HG02642 (cell line): Measurements from ENCODE around the gene CTNNBIP1.

Source experiments
- ATAC-seq: cut with Tn5 transposase; IDR thresholded peaks from one replicate; pipeline ENCODE4 v1.9.1; 2021; ENCODE audit warnings: mild to moderate bottlenecking; ENCODE audit not compliant: unreplicated experiment, poor library complexity

The CTNNBIP1 gene

DNA sequence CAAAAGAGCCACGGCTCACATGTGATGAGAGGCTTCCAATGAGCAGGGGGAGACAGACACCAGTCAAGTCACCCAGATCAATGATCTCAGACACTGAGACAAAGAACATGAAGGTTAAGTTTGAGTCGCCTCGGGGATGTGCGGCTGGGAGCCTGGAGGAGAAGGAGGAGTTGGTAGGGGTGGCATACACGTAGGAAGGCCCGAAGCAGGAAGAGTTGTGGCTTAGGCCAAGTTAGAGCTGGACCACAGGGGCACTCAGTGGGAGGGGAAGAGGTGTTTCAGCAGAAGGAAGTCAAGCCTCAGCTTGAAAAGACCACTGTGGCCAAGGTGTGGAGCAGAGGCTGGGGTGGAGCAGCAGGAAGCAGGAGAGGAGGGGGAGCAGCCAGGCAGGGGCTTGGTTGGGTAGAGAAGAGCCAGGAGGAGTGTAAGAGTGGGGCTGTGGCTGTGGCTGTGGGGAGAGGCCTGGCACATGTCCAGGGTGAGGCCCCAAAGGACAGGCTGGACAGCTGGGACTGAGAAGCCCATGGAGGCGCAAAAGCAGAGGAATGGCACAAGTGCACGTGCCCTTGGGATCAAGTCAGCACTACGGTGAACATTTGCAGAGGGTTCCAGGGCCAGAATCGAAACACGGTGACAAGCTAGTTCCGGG, 27.6 kb downstream of the CTNNBIP1 start:
- ATAC-seq = no peak

DNA sequence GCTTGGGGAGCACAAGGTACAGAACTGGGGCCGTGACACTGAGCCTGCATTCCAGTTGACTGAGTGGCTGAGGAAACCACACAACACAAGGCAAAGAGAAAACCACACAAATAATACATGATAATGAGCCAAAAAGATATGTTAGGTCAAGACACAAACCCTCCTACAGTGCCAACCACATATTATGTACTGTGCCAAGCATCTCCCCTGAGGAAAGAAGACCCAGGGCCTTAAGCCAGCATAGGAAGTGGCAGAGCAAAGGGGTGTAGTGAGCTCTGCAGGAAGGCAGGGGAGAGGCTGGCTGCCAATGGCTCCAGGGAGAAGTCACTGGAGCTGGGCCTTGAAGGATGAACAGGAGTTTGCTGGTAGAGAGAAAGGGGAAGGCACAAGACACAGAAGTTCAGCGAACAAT, 28.2 kb downstream of the CTNNBIP1 start:
- ATAC-seq = no peak

DNA sequence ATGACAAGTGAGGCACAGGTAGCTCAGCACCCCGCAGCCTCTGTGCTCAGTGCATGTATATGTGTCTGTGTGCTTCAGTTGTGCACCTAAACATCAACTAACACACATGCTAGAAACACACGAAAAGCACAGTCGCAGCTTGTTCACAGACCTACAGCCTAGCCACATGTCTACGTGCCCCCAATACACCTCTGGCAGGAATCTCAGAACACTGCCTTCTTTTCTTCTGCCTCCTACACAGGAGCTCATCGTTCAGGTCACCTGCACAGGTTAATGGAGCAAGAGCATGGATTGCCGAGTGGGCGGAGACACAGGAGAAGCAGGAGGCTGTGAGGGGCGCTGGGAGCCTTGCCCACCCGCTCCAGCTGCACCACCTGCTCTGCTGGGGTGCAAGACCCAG, 31.7 kb downstream of the CTNNBIP1 start:
- ATAC-seq = no peak

DNA sequence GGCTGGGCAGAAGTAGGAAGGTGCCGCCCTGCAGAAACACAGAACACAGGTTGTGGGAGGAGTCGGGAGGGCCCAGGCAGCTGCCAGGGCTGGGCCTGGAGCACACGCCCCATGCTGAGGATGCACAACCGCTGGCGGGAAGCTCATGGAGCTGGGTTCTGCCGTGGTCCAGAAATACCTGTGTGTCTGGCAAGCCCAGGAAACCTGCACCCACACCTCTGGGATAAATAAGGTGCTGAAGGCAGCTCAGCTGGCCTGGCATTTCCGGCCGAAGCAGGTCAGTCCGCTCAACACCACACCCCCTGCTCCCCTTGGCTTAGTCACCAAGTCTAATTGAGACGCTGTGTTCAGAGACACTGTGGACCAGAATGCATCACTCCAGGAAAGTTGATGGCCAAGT, 32.1 kb downstream of the CTNNBIP1 start:
- ATAC-seq = no peak

DNA sequence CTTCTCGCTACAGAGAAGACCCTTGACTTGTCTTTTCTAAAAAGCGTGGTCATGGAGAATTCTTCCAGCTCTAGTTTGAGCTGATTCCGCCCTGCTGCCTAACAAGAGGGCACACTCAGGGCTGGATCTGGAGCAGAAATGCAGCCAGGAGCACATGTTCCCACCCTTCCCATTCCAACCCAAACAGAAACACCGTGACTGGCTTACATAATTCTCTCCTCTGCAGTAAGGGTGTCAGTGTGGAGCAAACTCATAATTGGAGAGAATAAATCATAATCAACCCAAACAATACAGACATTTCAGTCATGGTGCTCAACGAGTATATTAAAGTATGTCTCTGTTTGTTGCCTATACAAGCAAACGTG, 34.5 kb downstream of the CTNNBIP1 start:
- ATAC-seq = no peak

DNA sequence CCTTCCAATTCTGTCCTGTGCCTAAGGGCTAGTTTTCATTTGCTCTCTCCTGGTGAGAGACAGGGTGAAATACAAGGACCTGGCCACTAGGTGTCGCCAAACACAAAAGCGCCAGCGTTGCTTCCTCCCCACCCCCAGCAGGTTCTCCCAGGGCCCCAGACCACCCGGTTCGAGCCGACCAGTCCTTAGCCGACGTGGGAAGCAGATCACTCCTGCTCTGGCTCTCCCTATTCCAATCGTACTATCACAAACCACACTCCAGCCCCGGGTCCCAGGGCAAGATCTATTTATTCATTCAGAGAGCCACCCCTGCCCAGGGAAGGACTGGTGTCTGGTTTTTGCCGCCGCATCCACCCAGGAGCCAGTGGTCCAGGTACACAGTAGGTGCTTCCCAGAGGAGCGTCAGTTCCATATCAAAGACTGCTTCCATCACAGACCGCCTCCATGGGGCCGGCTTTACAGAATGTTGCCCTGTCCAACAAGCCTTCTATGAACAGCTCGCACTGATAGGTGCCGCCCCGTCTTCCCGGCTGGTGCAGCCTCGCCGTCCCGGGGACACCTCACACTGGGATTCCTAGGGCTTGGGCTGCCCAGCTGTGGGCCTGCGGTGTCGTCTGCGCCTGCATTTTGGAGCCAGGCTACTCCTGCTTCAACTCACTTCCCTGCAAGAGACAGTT, 35.0 kb downstream of the CTNNBIP1 start:
- peak; percentile 54 for ATAC-seq

DNA sequence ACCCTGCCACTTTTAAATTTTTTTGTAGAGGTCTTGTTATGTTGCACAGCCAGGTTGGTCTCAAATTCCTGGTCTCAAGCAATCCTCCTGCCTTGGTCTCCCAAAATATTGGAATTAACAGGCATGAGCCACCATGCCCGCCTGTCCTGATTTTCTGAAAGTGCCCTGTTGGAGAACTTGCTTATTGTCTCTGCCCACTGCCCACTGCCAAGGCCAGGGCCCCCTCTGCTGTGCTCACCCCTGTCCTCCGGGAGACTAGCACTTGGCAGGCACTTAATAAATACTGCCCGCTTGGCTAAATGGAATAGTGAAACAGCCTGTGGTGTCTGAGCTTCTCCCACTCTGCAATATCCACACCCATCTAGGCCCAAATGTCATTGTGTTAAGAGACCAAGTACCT, 35.7 kb downstream of the CTNNBIP1 start:
- no peak for ATAC-seq

DNA sequence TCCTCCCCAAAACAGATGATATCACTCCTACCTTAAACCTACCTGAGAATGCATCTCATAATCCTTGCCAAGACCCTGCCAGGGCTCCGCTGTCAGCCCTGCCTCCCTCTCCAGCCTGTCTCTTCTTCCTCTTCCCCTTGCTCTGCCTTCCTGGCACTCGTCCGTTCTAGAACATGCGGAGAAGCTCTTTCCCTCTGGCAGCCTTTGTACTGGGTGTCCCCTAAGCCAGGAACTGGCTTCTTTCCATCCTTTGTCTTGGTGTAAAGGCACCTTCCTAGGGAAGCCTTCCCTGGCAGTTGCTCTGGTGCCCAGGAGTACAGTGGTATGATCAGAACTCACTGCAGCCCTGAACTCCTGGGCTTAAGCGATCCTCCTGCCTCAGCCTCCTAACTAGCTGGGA, 36.1 kb downstream of the CTNNBIP1 start:
- no peak for ATAC-seq

DNA sequence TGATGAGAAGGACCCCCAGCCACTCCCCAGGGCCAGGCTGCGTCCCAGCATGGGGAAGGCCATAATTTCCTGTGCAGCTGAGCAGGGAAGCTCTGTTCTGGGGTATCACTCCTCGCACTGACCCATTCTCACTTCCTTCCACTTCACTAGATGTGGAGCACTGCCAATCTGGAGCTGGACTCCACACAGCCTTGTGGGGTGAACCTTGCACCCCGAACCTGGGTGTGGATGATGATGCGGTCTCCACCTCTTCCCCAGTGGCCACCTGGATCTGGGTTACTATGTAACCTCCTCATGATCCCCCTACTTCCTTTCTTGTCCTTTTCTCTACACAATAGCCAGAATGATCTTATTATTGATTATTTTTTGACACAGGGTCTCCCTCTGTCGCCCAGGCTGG, 36.7 kb downstream of the CTNNBIP1 start:
- no peak for ATAC-seq

DNA sequence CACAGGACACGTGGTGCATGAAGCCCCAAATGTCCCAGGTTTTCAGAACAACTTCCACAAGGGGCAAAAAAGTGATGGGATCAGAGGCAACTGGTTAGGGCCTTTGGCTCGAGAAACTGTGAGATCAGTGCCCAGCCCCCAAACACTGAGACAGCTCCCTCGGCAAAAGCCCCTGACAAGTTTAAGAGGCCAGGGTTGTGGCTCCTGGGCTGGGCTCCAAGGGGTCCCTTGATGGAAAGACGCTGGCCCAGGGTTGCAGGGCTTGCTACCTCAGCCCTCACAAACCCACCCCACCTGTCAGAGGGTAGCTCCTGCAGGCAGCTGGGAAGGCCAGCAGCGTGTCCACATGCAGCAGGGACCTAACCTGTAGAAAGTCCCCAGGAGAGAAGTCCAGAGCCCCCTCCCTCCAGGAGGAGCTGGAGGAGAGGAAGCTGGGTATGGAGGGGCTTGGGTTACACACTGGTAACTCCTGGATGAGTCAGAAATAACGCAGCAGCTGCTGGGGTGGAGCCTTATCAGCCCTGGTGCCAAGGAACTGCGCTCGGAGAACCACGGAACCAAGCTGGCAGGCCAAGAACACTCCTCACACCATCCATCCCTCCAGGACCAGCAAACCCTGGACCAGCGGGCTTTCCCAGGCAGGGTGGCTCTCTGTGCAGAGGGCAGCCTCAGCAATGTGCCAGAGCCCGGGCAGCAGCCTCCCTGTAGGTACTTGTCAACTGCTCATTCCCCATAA, 37.5 kb downstream of the CTNNBIP1 start:
- no peak for ATAC-seq

DNA sequence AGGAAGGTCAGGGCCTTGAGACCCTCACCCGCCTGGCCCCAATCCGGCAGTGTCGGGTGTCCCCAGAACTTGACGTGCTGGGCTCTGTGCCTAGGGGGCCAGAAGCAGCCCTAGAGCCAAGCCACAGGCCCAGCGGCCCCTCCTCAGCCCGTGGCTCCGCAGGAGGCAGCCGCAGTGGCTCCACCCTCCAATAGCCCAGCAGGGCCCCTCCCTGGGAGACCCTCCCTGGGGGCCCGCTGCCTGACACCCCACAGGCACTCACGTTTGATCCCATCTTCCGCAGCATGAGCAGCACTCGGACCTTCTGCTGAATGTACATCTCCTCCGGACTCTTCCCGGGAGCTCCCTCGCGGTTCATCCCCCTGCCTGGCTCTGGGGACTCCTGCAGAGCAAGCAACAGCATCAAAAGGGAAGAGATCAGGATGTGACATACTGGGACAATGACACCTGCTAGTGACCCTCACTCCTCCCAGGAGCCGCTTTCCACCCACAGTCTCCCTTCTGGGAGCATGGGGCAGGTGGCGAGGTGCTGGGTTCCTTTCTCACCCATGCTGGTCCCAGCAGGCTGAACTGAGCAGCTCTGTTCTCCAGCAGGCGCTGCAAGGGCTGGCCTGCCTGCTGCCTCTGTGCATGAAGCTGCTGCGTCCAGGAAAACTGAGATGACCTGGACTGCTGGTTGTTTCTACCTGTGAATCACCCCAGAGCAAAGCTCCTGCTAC, 38.2 kb downstream of the CTNNBIP1 start:
- ATAC-seq = no peak

DNA sequence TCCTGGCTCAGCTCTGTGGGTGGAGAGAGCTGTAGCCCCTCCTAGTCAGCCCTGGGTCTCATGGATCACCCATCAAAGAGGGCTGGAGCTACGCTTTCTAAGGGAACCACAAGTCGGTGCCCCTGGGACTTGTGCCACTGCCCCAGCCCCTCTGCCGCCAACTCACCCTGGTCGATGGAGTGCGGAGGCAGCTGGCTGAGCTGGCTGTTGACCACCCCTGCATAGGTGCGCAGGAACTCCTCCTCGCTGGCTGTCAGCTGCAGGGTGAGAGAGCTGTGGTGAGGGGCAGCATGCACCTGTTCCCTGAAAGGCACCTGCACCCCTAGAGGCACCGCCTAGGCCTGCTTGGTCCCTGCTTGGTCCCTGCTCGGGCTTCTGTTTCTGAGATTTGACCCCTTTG, 39.0 kb downstream of the CTNNBIP1 start:
- no peak for ATAC-seq

DNA sequence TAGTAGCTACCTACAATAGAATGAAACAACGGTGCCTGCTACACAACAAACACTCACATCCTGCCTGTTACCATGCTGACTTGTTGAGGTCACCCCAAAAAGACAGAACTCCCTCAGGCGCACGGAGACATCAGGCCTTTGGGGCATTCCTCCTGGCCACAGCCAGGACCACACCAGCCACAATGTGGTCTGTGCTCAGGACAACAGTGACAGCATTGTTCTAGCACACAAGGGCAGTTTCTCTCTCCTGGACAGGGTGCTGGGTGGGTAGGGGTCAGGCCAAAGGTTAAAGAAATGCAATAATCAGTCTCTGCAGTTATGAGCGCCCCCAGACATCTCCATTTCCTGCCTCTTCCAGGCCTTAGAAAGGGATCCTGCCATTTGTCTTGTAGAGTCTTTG, 39.5 kb downstream of the CTNNBIP1 start:
- no peak for ATAC-seq

DNA sequence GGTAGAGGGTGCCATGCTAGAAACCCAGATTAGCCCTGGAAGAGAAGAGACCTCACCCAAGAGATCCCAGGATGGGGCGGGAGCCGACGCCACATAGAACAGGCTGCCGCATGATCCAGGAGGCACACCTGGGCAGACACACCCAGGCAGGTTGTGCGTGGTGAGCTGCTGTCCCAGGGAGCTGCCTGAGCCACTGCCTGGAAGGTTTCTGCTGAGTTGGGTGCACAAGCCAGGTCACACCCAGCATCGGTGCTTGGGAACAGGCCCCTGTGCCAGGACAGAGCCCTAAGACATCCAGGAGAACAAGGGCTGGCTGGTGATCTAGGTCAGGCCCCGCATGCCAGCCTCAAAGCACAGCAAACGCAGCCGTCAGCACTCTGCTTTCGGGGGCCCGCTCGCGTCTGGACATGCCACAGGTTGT, 40.2 kb downstream of the CTNNBIP1 start:
- no peak for ATAC-seq

DNA sequence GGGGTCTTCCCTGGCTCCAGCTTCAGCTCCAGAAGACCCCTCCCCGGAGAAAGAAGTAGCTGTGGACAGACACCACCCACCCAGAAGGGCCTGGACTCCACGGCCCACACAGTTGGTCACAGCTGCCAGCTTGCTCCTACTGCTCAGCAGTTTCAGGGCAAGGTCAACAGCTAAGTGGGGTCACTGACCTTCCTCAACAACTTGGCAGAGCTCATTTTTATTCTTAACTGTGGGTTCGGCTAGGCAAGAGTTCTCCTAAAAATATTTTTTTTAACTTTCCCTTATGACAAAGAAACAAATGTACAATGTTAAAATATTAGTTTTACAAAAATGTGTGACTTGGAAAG, 41.9 kb downstream of the CTNNBIP1 start:
- no peak for ATAC-seq

DNA sequence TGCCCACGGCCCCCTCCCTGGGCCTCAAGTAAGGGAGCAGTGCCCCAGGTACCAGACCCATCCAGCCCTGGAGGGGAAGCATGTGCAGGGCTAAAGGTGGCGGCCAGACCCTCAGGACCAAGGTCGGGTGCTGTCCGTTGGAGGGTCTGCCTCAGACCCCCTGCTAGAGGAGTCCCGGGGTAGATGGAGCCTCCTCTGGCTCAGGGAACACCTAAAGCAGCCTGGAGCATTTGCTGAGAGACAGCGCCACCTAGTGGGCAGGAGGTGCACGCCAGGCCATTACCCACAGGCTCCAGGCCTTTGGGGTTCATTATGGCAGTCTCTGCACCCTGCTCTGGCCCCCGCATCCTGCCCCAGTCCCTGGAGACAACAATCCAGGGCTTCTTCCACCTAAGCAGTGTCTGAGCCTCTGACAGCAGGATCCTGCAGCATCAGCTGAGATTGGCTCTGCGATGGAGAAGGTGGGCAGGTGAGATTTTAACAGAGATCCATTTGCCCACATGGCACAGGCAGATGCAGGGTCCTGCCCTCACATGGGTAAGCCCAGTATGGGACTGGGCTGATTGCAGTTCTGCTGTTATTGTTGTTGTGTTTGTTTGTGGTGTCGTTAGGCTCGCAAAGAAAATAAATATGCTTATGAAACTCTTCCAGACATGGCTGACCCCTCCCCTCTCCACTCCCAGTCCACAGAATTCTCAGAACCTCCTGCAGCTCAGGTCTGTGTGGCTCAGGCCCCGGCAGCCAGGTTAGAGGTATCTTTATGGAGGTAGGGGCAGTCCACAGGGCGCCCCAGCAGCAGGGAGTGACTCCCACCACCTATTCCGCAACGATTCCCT, 42.4 kb downstream of the CTNNBIP1 start:
- peak; percentile 66 for ATAC-seq

DNA sequence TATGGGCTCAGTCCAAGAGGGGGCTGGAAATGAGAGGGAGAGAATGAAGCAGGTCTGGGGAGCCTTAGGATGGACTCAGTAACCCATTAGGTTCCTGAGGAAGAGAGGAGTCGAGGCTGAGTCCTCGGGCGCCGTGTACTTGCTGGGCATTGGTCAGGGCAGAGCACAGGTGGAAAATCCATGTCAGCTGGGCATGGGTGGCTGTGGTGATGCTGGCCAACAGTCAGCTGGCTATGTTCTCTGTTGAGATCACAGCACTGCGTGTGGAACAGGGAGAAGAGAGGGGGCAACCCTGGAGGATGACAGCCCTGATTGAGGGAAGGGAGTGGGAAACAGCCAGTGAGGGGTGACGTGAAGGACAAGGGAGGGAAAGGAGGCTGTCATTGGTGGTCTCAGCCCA, 43.2 kb downstream of the CTNNBIP1 start:
- no peak for ATAC-seq

DNA sequence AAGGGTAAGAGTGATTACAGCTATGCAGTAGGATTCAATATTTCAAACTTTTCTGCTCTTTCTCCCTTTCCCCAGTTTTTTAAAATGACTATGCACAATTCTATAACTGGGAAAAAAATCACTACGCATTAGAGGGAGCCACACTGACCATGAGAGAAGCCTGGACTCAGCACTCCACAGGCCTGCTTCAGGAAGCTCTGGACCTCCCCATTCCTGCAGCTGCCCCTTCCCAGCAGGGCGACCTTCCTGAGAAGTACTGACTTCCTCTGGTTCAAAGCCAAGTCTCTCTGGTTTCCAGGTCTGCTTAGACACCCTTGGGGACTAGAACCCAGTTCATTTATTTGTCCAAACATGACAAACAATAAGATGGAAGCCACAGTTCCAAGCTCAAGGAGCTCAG, 44.3 kb downstream of the CTNNBIP1 start:
- ATAC-seq = no peak

DNA sequence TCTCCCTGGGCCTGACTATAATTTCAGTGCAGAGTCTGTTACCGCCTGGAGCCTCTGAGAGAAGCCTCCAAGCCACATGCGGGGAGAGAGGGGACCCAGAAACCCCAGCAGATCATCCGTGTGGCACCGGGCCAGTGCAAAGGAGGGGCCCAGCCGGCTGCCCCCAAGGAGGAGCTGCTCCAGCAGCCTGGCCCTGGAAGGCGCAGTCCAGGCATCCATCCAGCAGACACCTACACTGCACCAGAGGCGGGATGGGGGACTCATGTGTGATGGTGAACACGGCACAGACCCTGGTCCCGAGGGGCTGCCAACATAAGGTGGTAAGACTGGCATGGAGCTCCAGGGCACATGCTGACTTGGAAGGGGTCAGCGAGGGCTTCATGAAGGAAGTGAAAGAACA, 46.7 kb downstream of the CTNNBIP1 start:
- no peak for ATAC-seq

DNA sequence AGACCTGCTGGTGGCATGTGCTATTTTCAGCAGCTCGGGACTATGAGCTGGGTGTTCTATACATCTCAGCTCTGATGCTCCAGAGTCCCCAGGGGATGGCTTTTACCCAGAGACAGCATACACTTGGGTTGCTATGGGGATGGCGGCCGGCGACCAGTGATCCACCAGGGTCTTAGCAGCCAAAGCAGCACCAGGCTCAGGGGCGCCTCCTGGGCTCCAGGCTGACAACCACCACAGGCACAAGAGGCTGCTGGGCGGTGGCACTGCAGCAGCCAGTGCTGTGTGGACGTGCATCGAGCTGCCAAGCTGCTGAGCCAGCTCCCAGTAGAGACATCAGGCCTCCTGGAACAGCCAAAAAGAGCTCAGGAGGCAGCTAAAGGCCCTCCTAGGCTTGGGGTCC, 48.7 kb downstream of the CTNNBIP1 start:
- ATAC-seq = no peak
